Activated T-helper 17 cell treated with anti-CD3 and anti-CD28 coated beads, Interleukin-2, amount 50 U/mL, for 72 hours (primary cell): ENCODE results near the gene CFAP410. TPM values are rescaled to one million over a fixed set of nuclear protein-coding genes. Genes with fewer than 3 reads are reported as not detected.
A peak's percentile ranks its signal among the peaks of the same experiment; 100 is the strongest.

ENCODE experiments used
- ATAC-seq: fragments of 150-1000 bp; cut with Tn5 transposase; replicated peaks from 2 replicates; pipeline ENCODE4 v1.10.0; 2021; ENCODE audit warnings: mild to moderate bottlenecking, moderate library complexity
- H3K27ac Mint-ChIP-seq: one replicate; pipeline ENCODE4 v1.8.0; 2022; ENCODE audit warnings: mixed read lengths
- H3K27me3 Mint-ChIP-seq: one replicate; pipeline ENCODE4 v1.8.0; 2022; ENCODE audit warnings: mixed read lengths
- H3K36me3 Mint-ChIP-seq: one replicate; pipeline ENCODE4 v1.8.0; 2022; ENCODE audit warnings: low read depth, mild to moderate bottlenecking, mixed read lengths
- H3K4me1 Mint-ChIP-seq: one replicate; pipeline ENCODE4 v1.8.0; 2022; ENCODE audit warnings: mixed read lengths
- H3K4me3 Mint-ChIP-seq: one replicate; pipeline ENCODE4 v1.8.0; 2022; ENCODE audit warnings: mild to moderate bottlenecking, mixed read lengths
- H3K9me3 Mint-ChIP-seq: one replicate; pipeline ENCODE4 v1.8.0; 2022; ENCODE audit warnings: mixed read lengths
- total RNA-seq, 2 donors: library from RNA; stranded (reverse); gene quantifications; one replicate each; pipeline ENCODE4 v1.2.3, GENCODE V29; 2022

The CFAP410 gene
- total RNA-seq, 2 donors from 2014 or later = 13.7 to 16.4 TPM

DNA sequence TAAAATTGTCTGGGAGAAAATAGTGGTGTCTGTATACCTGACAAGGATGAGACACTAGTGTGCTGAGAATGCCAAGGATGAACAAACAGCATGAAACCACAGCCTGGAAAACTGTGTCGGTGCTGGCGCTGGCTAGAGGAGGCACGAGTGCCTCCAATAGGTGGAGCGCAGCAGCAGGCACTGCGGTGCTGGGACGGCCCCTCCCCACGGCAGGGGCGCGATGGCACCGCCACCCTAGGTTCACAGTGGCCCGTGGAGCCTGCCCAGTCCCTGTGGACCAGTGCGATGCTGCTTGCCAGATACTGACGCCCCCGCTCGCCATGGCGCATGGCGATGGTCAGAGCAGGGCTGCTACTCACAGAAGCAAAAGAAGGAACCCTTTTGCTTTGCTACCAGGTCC, 6.8 kb downstream of the CFAP410 start:
- Mint-ChIP-seq H3K27ac (no peak overlapping the region), H3K36me3 (peaks cover 12% of the 10 kb centered on the region), H3K27me3 (no peaks in the 10 kb centered on the region), H3K9me3 (no peaks in the 10 kb centered on the region), H3K4me3 (no peak overlapping the region), H3K4me1 (no peaks in the 10 kb centered on the region)
- no peak for ATAC-seq

DNA sequence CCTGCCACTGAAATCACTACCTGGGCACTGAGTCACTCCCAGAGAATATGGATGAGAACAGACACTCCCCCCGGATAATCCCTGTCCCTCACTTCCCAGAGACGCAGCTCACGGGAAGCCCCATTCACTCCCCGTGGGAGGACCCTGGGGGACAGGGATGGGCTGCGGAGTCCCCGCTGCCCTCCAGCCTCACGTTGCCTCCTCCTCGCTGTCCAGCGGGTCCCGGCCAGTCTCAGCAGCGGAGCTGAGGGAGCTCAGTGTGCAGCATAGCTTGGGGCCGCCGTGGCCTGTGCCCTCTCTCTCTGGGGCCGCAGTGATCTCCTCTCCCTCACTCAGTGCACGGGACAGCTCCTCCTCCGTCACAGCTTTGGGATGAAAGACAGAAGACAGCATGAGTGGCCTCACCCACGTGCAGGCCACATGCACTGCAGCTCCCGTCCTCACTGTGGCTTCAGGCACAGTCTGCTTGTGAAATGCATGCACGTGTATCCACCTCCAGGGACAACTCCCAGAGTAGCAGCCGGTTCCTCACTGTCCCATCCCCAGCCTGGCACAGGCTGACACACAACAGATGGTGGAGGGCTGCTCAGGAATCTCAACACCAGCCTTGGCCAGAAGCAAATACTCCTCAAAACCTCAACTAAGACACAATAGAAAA, 7.4 kb downstream of the CFAP410 start:
- Mint-ChIP-seq H3K4me1 (no peaks in the 10 kb centered on the region), H3K27ac (peak overlapping the region; percentile 47), H3K4me3 (no peak overlapping the region), H3K9me3 (no peaks in the 10 kb centered on the region), H3K36me3 (peaks cover 6% of the 10 kb centered on the region), H3K27me3 (no peaks in the 10 kb centered on the region)
- no peak for ATAC-seq

DNA sequence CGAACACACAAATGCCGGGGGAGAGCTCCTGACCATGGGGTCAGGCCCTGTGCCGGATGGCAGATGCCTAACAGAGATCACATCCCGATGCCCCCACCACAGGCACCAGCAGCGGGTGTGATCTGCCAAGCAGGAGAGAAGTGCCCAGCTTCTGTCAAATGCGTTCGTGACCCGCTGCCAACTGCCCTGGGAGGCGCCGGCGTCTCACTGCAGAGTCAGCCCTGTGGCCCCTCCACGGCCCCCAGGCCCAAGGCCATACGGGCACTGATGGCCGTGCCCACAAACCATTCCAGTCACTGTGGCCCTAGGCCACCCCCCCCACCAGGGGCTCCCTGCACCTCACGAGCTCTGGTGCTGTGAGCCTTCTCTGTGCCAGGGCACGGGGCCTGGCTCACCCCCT, 8.0 kb downstream of the CFAP410 start:
- no peaks in the 10 kb centered on the region for H3K4me1 Mint-ChIP-seq
- H3K36me3 Mint-ChIP-seq = peaks cover under 1% of the 10 kb centered on the region
- H3K9me3 Mint-ChIP-seq = no peaks in the 10 kb centered on the region
- no peak for ATAC-seq
- H3K27ac Mint-ChIP-seq = no peak overlapping the region
- no peaks in the 10 kb centered on the region for H3K27me3 Mint-ChIP-seq
- no peak overlapping the region for H3K4me3 Mint-ChIP-seq

DNA sequence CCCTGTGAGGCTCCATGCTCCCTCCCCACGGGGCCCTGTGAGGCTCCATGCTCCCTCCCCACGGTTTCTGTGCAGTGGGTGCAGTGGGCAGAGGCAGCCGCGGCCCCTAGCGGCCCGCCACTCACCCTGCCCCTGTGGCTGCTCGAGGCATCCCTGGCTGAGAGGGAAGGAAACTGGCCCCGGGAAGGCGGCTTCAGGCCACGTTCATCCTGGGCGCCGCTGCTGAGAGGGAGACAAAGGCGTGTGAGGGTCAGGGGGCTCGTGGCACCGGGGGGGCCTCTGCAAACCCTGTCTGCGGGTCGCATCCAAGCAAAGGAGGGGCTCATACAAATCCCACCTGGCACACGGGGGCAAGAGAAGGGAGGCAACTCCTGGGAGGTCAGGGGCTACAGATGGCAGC, 8.5 kb downstream of the CFAP410 start:
- H3K4me3 Mint-ChIP-seq = no peak overlapping the region
- no peaks in the 10 kb centered on the region for H3K27me3 Mint-ChIP-seq
- H3K4me1 Mint-ChIP-seq = no peaks in the 10 kb centered on the region
- no peaks in the 10 kb centered on the region for H3K36me3 Mint-ChIP-seq
- ATAC-seq = no peak
- no peak overlapping the region for H3K27ac Mint-ChIP-seq
- H3K9me3 Mint-ChIP-seq = no peaks in the 10 kb centered on the region

DNA sequence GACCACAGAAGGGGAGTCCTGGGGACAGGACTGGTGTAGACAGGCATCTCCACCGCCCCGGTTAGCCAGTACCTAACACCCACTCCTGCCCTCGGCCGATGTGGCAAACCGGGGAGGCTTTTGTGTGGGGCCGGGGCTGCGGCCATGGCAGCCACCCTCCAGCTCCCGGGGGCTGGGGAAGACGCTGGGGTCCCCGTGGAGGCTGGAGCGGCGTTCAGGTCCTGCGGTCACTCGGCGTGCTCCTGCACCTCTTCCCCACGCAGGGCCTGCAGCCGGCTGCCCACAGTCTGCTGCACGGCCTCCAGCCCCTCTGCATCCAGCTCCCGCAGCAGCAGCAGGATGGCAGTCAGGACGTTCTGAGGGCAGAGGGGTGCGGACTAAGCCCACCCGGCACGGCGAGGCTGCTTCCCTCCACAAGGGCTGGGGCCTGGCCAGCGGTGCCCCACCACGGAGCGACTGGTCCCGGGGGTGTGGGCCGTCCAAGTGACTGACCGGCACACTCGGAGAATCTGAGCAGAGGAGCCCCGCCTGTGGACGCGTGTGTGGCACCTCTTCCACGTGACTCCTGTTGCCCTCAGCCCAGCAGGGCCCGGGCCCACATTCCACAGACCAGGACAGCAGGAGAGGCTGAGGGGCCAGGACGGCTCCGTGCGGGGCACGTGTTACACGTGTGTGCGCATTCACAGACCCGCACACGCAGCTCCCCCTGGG, 9.1 kb downstream of the CFAP410 start:
- no peak overlapping the region for H3K27ac Mint-ChIP-seq
- H3K9me3 Mint-ChIP-seq = no peaks in the 10 kb centered on the region
- no peaks in the 10 kb centered on the region for H3K27me3 Mint-ChIP-seq
- no peaks in the 10 kb centered on the region for H3K36me3 Mint-ChIP-seq
- H3K4me3 Mint-ChIP-seq = no peak overlapping the region
- no peak for ATAC-seq
- H3K4me1 Mint-ChIP-seq = no peaks in the 10 kb centered on the region

DNA sequence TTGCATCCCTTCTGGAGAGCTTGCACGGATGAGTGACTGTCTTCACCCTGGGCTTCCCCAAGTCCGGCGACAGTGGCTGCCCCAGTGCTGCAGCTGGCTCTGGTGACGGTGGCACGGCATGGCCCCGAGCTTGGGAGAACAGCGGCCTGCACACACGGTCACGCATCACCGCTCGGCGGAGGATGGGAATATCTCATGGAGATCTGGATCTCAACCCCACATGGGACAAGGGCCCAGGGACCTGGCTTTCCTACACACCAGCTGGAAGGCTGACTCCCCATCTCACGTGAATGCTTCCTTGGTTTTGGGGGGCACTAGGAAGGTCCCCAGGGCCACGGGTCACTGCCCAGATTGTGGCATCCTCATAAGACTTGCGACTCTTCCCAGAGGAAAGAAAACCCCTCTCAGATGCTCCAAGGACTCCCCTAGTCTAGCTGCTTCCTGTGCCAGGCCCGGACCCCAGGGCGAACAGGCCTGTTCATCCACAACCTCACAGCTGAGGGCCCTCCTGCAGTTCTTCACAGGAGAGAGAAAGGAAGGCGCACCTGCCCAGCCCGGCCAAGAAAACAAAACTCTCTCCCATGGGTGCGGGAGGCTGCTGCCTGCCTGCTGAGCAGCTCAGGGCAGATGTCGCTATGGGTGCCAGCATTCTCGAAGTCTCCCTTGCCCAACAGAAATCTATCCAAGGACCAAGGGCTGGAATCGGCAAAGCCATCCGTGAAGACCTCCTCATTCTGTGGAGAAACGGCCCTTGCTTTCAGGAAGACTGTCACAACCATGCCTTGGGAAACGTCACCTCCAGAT, 9.9 kb downstream of the CFAP410 start:
- H3K27ac Mint-ChIP-seq = peak overlapping the region; percentile 56
- no peaks in the 10 kb centered on the region for H3K36me3 Mint-ChIP-seq
- H3K9me3 Mint-ChIP-seq = no peaks in the 10 kb centered on the region
- no peak for ATAC-seq
- no peaks in the 10 kb centered on the region for H3K27me3 Mint-ChIP-seq
- no peak overlapping the region for H3K4me3 Mint-ChIP-seq
- no peaks in the 10 kb centered on the region for H3K4me1 Mint-ChIP-seq

DNA sequence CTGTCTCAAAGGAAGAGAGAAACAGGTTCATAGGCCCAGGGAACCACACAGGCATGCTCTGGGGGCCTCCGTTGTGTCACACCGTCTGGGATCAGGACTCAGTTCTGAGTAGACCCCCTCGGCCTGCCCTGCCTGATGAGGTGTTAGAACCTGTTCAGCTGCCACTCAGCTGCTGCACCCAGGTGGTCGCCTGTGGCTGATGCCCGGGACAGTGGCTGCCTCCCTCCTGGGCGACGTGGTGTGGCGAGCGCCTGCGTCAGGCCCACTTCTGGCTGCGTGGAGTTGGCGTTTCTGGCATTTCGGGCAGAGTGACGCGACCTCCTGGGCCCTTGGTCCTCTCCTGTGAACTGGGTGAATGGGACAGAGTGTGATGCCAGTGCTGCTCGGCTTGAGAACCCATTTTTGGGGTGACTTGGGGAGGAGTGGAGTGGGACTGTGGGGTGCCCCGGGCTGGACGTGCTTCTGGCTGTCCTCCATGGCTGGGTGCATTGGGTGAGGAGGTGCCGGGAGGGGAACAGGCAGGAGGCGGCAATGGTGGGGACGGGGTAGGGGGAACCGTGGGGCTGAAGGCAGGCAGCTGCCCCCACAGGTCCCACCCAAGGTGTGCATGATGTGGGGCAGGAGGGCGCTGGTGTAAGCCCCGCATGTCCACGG, 10.8 kb downstream of the CFAP410 start:
- no peaks in the 10 kb centered on the region for H3K9me3 Mint-ChIP-seq
- H3K4me1 Mint-ChIP-seq = no peaks in the 10 kb centered on the region
- H3K27ac Mint-ChIP-seq = peak overlapping the region; percentile 56
- ATAC-seq = peak; percentile 6
- H3K27me3 Mint-ChIP-seq = no peaks in the 10 kb centered on the region
- H3K4me3 Mint-ChIP-seq = no peak overlapping the region
- H3K36me3 Mint-ChIP-seq = peaks cover 7% of the 10 kb centered on the region

DNA sequence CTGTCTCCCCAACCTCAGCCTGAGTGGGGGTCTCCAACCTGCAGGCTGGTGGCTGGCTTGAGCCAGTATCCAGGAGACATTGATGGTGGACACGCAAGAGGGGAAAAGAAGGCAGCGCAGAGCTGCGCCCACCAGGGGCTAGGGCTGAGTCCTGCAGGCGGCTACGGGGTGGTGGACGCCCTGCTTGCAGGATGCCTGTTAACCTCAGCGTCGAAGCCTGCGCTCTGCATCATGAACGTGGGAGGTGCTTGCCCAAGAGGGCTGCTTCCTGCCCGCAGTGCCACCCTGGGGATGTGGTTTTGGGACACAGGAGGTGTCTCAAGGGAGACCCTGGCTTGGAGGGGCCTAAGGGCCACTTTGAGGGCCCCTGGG, 11.6 kb downstream of the CFAP410 start:
- peaks cover 15% of the 10 kb centered on the region for H3K36me3 Mint-ChIP-seq
- H3K27me3 Mint-ChIP-seq = no peaks in the 10 kb centered on the region
- no peaks in the 10 kb centered on the region for H3K4me1 Mint-ChIP-seq
- no peaks in the 10 kb centered on the region for H3K9me3 Mint-ChIP-seq
- no peak overlapping the region for H3K4me3 Mint-ChIP-seq
- peak; percentile 7 for ATAC-seq
- no peak overlapping the region for H3K27ac Mint-ChIP-seq

DNA sequence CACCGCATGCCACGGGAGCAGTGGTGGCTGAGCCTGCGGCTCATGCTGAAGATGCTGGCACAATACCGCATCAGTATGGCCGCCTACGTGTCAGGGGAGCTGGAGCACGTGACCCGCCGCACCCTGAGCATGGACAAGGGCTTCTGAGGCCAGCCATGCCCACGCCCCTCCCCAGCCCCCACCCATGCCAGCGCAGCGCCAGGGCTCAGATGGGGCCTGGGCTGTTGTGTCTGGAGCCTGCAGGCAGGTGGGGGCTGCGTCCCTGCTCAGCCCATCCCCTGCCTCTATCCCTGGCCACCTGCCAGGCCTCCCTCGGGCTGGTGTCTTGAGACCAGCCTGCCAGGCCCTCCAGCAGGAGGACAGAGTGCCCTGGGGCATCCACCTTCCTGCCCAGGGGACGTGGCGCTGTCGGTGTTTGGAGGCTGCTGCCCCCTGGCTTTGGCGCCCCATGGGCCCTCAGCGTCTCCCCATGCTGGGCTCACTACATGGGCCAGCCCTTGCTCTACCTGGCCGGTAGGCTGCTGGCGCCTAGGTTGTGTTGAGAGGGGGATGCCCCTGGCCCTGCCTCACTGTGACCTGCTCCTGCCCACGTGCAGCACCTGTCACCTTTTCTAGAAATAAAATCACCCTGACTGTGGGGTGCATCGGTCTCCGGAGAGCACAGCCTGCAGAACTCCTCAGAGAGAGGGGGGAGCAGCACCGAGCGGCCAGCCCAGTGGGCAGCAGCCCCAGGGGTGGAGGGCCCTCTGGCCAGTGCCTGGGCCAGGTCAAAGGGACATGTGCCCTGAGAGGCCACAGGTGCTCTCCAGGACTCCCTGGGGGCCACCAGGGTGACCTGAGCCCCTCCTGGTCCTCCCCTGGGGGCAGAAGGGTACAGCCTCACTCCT, 12.2 kb downstream of the CFAP410 start:
- H3K27ac Mint-ChIP-seq = no peak overlapping the region
- H3K4me3 Mint-ChIP-seq = no peak overlapping the region
- no peak for ATAC-seq
- H3K9me3 Mint-ChIP-seq = no peaks in the 10 kb centered on the region
- no peaks in the 10 kb centered on the region for H3K4me1 Mint-ChIP-seq
- peaks cover 15% of the 10 kb centered on the region for H3K36me3 Mint-ChIP-seq
- H3K27me3 Mint-ChIP-seq = no peaks in the 10 kb centered on the region

DNA sequence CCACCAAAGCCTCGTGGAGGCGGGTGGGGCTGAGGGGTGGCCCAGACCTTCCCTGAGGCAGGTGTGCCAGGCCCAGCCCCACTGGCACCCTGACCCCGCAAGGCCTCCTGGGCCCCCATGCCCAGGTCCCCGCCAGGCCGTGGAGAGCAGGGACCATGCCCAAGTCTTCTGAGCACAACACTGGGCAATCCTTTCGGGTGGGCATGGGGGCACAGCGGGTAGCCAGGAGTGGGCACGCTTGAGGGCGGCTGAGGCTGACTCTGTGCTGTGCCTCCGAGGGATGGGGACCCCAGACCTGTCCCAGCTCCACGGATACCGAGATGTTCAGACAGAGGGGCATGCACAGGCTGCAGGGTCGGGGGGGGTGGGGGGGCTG, 12.9 kb downstream of the CFAP410 start:
- H3K9me3 Mint-ChIP-seq = no peaks in the 10 kb centered on the region
- H3K4me1 Mint-ChIP-seq = no peaks in the 10 kb centered on the region
- no peak overlapping the region for H3K27ac Mint-ChIP-seq
- H3K36me3 Mint-ChIP-seq = peaks cover 21% of the 10 kb centered on the region
- no peaks in the 10 kb centered on the region for H3K27me3 Mint-ChIP-seq
- ATAC-seq = no peak
- no peak overlapping the region for H3K4me3 Mint-ChIP-seq

DNA sequence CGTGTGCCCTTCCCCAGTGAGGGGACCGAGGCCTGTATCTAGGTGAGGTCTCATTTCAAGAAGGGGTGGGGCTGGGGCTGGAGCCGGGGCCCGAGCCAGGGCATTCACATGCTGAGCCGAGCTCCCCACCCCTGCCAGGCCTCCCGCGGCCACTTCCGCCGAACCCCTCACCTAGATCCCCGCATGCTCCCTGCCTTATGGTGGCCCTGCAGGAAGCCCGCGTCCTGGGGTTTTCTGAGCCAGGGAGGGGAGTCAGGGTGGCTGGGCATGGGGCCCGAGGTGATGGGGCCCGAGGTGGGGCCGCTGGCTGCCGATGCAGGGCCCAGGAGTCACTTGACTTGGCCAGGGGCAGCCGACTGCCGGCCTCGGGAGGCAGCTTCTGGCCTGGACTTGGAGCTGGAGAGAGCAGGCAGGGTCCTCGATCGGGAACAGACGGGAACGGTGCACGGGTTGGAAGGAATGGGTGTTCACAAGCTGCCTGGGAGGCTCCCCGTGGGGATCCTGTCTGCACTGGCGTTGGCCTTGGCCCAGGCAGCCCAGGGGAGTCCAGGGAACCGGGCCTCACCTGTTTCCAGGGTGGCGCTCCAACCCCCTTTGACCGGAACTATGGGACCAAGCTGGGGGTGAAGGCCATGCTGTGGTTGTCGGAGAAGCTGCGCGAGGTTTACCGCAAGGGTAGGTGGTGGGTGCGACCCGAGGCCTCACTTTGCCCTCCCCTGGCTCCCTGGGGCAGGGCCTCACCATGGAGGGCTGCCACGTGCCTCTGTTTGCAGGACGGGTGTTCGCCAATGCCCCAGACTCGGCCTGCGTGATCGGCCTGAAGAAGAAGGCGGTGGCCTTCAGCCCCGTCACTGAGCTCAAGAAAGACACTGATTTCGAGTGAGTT, 13.6 kb downstream of the CFAP410 start:
- ATAC-seq = no peak

DNA sequence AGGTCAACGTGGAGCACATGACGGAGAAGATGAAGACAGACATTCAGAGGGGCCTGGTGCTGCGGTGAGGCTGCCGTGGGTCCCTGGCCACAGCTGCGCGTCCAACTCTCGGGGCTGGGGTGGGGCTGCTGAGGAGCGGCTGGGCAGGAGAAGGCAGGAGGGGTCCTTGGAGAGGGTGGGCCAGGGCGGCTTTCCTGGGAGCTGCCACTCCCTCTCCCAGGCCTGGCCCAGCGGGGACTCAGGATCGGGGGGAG, 14.4 kb downstream of the CFAP410 start:
- no peak overlapping the region for H3K4me3 Mint-ChIP-seq
- H3K27ac Mint-ChIP-seq = no peak overlapping the region
- H3K27me3 Mint-ChIP-seq = no peaks in the 10 kb centered on the region
- H3K9me3 Mint-ChIP-seq = no peaks in the 10 kb centered on the region
- peaks cover 21% of the 10 kb centered on the region for H3K36me3 Mint-ChIP-seq
- no peaks in the 10 kb centered on the region for H3K4me1 Mint-ChIP-seq
- ATAC-seq = no peak

More for the DNA sequence above, 13.6 kb downstream of the CFAP410 start:
- Mint-ChIP-seq H3K36me3 (peaks cover 21% of the 10 kb centered on the region), H3K4me3 (no peak overlapping the region), H3K4me1 (no peaks in the 10 kb centered on the region), H3K27ac (no peak overlapping the region), H3K9me3 (no peaks in the 10 kb centered on the region), H3K27me3 (no peaks in the 10 kb centered on the region)

DNA sequence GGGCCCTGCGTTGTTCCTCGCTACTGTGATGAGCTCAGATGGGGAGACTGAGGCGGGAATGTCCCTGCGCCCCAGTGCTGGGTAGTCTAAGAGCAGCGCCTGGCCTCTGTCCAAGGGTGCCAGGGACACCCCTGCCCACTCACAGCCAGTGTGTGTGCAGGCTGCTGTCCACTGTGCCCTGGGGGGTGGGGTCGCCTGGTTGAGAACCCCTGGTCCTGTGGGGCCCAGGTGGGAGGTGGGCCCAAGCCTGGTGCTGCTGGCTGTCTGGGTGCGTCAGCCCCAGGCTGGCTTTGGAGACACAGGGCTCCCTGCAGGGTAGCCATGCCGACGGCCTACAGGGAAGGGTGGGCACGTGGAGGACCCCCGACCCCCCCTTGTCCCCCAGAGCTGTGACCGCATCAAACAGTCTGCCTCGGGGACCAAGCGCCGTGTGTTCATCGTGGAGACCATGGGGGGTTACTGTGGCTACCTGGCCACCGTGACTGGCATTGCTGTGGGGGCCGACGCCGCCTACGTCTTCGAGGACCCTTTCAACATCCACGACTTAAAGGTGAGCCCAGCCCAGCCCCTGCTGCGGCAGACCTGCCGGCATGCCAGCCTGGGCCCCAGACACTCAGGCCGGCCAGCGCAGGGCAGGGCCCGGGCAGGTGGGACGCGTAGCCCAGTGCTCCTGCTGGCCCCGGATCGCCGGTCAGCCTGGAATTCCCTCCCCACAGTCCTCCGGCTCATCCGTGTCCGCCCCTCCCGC, 14.9 kb downstream of the CFAP410 start:
- Mint-ChIP-seq H3K4me3 (no peak overlapping the region), H3K36me3 (peaks cover 24% of the 10 kb centered on the region), H3K4me1 (no peaks in the 10 kb centered on the region), H3K9me3 (no peaks in the 10 kb centered on the region), H3K27me3 (no peaks in the 10 kb centered on the region), H3K27ac (no peak overlapping the region)
- no peak for ATAC-seq
